ENCODE results near the gene NME7. TPM values are rescaled to one million over a fixed set of nuclear protein-coding genes. Genes with fewer than 3 reads are reported as not detected.
A peak's percentile ranks its signal among the peaks of the same experiment; 100 is the strongest.

NME7 gene
- total and polyA plus RNA-seq, 12 donors = 5.5 to 18.9 (median 10.5) TPM

DNA sequence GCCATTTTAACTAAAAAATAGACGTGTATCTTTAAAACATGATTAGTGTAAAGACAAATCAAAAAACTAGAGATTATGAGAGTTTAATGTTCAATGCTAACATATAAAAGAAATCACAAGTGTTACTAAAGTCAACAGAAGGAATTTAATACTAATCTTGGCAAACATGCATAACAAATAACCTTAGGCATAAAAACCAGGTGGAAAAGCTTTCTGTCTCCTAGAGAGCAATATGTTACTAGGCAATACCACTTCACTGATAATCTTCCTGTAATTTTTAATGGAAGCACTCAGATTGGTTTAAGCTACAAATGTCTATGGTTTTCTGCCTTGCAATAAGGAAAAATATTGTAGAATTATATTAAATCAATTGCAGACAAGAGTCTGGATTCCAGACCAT, 121.9 kb downstream of the NME7 start:
- no peaks in the 10 kb centered on the region for H3K27me3 ChIP-seq
- no peaks in the 10 kb centered on the region for H3K9me3 ChIP-seq
- WGBS, 2 donors = 88 to 89% methylated on average over 1 of the region's 1 CpG
- TF ChIP-seq, protein P1, sequence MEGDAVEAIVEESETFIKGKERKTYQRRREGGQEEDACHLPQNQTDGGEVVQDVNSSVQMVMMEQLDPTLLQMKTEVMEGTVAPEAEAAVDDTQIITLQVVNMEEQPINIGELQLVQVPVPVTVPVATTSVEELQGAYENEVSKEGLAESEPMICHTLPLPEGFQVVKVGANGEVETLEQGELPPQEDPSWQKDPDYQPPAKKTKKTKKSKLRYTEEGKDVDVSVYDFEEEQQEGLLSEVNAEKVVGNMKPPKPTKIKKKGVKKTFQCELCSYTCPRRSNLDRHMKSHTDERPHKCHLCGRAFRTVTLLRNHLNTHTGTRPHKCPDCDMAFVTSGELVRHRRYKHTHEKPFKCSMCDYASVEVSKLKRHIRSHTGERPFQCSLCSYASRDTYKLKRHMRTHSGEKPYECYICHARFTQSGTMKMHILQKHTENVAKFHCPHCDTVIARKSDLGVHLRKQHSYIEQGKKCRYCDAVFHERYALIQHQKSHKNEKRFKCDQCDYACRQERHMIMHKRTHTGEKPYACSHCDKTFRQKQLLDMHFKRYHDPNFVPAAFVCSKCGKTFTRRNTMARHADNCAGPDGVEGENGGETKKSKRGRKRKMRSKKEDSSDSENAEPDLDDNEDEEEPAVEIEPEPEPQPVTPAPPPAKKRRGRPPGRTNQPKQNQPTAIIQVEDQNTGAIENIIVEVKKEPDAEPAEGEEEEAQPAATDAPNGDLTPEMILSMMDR (IDR thresholded peaks at IDR 0.05) = no peak
- H3K36me3 ChIP-seq = no peaks in the 10 kb centered on the region
- no peak for ATAC-seq
- peaks cover 0 to 6% (median 5%) of the 10 kb centered on the region in 9 donors for H3K4me1 ChIP-seq
- H3K4me3 ChIP-seq = no peak overlapping the region
- intact Hi-C loops (cut with DNase I) = no loop called here
- no peak overlapping the region for H3K27ac ChIP-seq
- no peak for DNase-seq

DNA sequence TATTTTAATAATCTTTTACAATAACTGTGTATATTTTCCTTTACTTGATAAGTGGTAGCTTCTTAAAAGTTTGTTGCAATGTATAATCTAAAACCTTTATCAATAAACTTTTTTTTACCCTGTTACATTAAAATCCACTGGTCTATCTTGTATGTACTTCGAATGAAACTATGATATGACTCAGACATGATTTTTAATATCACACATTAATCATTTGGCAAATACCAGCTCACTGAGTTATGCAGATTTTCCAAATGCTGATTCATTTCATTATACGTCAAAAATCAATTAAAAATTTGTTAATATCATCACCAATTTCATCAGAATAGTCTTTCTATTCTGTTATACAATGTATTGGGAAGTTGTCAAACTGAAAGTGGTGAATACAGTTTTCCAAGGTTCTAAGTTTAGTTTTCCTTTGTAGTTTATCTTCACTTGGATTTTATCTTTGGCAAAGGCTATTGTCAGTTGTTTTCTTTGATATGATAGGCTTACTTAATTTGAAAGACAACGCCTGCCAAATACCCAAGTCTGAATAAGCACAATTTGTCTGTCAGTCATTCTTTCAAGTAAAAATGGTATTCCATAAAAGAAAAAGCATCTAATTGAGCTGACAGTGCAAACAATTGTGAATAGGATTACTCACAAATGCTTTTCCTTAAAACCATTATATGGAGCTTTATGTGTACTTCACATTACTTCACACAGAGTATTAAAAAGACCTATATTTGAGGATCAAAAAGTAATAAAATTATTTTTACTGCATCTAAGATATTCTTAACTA, 127.0 kb downstream of the NME7 start:
- peaks cover 0 to 36% (median 21%) of the 10 kb centered on the region in 9 donors for H3K4me1 ChIP-seq
- H3K27me3 ChIP-seq = no peaks in the 10 kb centered on the region
- TF ChIP-seq, protein P1 (IDR thresholded peaks at IDR 0.05) = no peak
- H3K27ac ChIP-seq = no peak overlapping the region
- WGBS, 2 donors = 30% methylated on average over 3 of the region's 3 CpGs
- no peaks in the 10 kb centered on the region for H3K36me3 ChIP-seq
- no peaks in the 10 kb centered on the region for H3K9me3 ChIP-seq
- ATAC-seq (no peak), DNase-seq (no peak)
- intact Hi-C loops (cut with DNase I) = no loop called here
- no peak overlapping the region for H3K4me3 ChIP-seq

DNA sequence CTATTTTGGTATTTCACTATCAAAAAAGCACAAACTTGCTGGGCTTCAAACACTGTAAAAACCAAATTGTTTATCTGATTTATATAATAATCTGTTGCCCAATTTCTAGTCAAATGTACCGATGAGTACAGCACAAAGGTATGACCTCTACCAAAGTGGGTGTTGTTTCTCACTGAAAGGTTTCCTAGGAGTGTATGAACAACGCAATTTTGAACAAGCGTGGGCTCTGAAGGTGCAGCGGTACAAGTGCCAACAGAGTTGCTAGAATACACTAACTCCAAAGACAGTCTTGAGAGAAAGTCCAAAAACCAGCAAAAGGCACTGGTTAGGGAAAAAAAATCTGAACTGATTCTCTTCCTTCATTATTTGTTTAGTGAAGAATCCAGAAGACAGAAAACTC, 130.7 kb downstream of the NME7 start:
- no peak for ATAC-seq

DNA sequence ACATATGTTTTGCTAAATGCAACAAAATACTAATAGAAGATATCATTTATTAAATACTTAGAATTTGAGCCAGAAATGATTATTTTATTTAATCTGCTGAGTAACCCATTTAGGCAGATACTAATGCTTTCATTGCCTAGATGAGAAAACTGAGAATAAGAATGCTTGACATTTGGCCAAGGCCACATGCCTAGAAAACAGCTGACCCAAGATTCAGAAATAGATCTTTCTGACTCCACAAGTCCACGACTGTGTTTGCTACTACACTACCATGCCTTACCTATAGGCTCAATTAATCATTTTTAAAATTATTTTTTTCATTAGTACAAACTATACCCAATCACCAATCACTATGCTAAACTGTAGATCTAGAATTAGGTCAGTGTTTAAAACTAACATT, 131.5 kb downstream of the NME7 start:
- H3K36me3 ChIP-seq = no peaks in the 10 kb centered on the region
- no peaks in the 10 kb centered on the region for H3K27me3 ChIP-seq
- peaks cover 0 to 43% (median 21%) of the 10 kb centered on the region in 9 donors for H3K4me1 ChIP-seq
- DNase-seq = peak in 1 of 2 donors; percentile 5
- H3K27ac ChIP-seq = peak overlapping the region in 1 of 10 donors; percentile 32
- intact Hi-C loops (cut with DNase I) = no loop called here
- H3K4me3 ChIP-seq = no peak overlapping the region
- H3K9me3 ChIP-seq = no peaks in the 10 kb centered on the region
- ATAC-seq = peak in 1 of 8 donors; percentile 58
- 11 to 12% methylated on average over 1 of the region's 1 CpG for WGBS, 2 donors
- TF ChIP-seq, protein P1 (IDR thresholded peaks at IDR 0.05) = no peak

More for the DNA sequence above, 130.7 kb downstream of the NME7 start:
- H3K4me3 ChIP-seq = no peak overlapping the region
- H3K9me3 ChIP-seq = no peaks in the 10 kb centered on the region
- TF ChIP-seq, protein P1 (IDR thresholded peaks at IDR 0.05) = no peak
- no peaks in the 10 kb centered on the region for H3K36me3 ChIP-seq
- no peaks in the 10 kb centered on the region for H3K27me3 ChIP-seq
- DNase-seq = no peak
- peaks cover 0 to 44% (median 21%) of the 10 kb centered on the region in 9 donors for H3K4me1 ChIP-seq
- intact Hi-C loops (cut with DNase I) = no loop called here
- WGBS, 2 donors = 97 to 99% methylated on average over 4 of the region's 4 CpGs
- no peak overlapping the region for H3K27ac ChIP-seq
